ENCODE measurements around the gene MAPK9. TPM values are rescaled to one million over a fixed set of nuclear protein-coding genes. Genes with fewer than 3 reads are reported as not detected.

MAPK9 gene
- total RNA-seq, 1 donor from 2014 or later, result 30.3 TPM

DNA sequence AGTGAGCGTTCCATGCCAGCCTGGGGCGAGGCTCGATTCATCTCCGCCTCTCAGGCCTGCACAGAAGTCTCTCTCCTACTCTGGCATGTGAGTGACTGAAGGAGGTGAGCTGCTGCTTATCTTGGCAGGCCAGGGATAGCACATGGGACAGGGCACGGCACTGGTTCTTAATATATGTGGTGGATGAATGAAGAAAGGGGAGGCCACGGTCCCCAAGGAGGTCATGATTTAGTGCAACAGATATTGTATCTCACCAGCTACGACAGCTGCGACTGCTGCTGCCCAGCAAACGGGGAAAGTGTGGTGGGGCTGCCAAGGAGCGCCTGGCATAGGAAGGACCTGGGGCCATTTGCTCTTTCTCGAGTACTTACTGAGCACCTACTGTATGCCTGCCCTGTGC lies 19.3 kb upstream of the MAPK9 start:
- H3K36me3 Mint-ChIP-seq (ENCODE audit: low read depth), result no peaks in the 10 kb centered on the region

DNA sequence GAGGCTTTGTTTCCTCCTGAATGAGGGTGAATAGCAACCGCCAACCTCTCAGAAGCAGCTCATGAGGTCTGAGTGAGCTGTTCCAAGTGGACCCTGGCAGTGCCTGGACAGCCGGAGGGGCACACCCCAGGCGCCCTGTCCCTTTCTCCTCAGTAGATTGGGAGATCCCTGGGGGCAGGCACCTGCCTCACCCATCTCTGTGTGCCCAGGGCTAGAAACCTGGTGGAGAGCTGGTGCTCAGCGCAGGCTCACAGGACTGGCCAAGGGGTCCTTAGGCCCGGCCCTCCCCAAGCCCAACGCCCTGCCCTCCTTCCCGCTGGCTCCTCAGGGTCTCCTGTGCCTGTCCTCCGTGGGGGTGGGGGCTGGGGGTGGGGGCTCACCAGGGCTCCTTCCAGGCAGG lies 14.9 kb upstream of the MAPK9 start:
- POLR2A ChIA-PET, result no interaction called here
- no peak overlapping the region for H3K27ac Mint-ChIP-seq

More for the DNA sequence above, 19.3 kb upstream of the MAPK9 start:
- ChIA-PET POLR2A (no interaction called here), CTCF (no interaction called here)
- H3K27ac Mint-ChIP-seq, result no peak overlapping the region
- H3K4me1 Mint-ChIP-seq, result no peaks in the 10 kb centered on the region
- intact Hi-C loops (cut with micrococcal nuclease), result no loop called here
- no peak for DNase-seq
- H3K4me3 Mint-ChIP-seq, result no peak overlapping the region
- H3K27me3 Mint-ChIP-seq, result no peaks in the 10 kb centered on the region
- ATAC-seq (ENCODE audit: low read depth), result no peak
- no peaks in the 10 kb centered on the region for H3K9me3 Mint-ChIP-seq
- TF ChIP-seq, protein P1, sequence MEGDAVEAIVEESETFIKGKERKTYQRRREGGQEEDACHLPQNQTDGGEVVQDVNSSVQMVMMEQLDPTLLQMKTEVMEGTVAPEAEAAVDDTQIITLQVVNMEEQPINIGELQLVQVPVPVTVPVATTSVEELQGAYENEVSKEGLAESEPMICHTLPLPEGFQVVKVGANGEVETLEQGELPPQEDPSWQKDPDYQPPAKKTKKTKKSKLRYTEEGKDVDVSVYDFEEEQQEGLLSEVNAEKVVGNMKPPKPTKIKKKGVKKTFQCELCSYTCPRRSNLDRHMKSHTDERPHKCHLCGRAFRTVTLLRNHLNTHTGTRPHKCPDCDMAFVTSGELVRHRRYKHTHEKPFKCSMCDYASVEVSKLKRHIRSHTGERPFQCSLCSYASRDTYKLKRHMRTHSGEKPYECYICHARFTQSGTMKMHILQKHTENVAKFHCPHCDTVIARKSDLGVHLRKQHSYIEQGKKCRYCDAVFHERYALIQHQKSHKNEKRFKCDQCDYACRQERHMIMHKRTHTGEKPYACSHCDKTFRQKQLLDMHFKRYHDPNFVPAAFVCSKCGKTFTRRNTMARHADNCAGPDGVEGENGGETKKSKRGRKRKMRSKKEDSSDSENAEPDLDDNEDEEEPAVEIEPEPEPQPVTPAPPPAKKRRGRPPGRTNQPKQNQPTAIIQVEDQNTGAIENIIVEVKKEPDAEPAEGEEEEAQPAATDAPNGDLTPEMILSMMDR (IDR thresholded peaks at IDR 0.05), result no peak

DNA sequence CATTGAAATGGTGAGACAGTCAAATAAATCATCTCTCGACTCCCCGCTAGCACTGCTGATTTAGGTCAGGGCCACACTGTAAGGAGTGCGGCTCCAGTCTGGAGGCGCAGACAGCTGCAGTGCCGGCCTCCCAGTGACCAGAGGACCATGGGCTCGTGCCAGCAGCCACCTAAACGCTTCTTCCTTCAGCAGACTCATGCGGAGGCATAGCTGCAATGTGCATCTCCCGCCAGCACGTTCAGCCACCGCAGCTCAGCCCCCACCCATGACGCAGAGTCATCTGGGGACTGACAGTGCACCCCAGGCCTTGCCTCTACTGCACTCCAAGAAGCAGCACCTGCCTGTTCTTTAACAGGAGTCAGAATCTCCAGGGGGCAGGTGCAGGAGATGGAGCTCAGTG lies 13.6 kb upstream of the MAPK9 start:
- H3K27ac Mint-ChIP-seq, result no peak overlapping the region
- DNase-seq (no peak), ATAC-seq (ENCODE audit: low read depth) (no peak)
- TF ChIP-seq, protein P1 (IDR thresholded peaks at IDR 0.05), result no peak
- POLR2A ChIA-PET, result no interaction called here
- H3K9me3 Mint-ChIP-seq, result no peaks in the 10 kb centered on the region
- H3K27me3 Mint-ChIP-seq, result peaks cover 9% of the 10 kb centered on the region
- H3K4me1 Mint-ChIP-seq, result no peaks in the 10 kb centered on the region
- CTCF ChIA-PET, result interaction anchor here (0.8 kb wide), 1 partner anchor 11 kb away, joined by 3 read pairs; no protein-coding TSS in a partner anchor
- H3K36me3 Mint-ChIP-seq (ENCODE audit: low read depth), result no peaks in the 10 kb centered on the region
- intact Hi-C loops (cut with micrococcal nuclease), result no loop called here
- no peak overlapping the region for H3K4me3 Mint-ChIP-seq

More for the DNA sequence above, 14.9 kb upstream of the MAPK9 start:
- TF ChIP-seq, protein P1 (IDR thresholded peaks at IDR 0.05), result no peak
- H3K9me3 Mint-ChIP-seq, result no peaks in the 10 kb centered on the region
- peaks cover 6% of the 10 kb centered on the region for H3K27me3 Mint-ChIP-seq
- no peak overlapping the region for H3K4me3 Mint-ChIP-seq
- DNase-seq, result no peak
- CTCF ChIA-PET, result interaction anchor here (1.6 kb wide), 1 partner anchor 9 kb away, joined by 9 read pairs; no protein-coding TSS in a partner anchor
- H3K4me1 Mint-ChIP-seq, result no peaks in the 10 kb centered on the region
- intact Hi-C loops (cut with micrococcal nuclease), result no loop called here
- H3K36me3 Mint-ChIP-seq (ENCODE audit: low read depth), result no peaks in the 10 kb centered on the region
- no peak for ATAC-seq (ENCODE audit: low read depth)

DNA sequence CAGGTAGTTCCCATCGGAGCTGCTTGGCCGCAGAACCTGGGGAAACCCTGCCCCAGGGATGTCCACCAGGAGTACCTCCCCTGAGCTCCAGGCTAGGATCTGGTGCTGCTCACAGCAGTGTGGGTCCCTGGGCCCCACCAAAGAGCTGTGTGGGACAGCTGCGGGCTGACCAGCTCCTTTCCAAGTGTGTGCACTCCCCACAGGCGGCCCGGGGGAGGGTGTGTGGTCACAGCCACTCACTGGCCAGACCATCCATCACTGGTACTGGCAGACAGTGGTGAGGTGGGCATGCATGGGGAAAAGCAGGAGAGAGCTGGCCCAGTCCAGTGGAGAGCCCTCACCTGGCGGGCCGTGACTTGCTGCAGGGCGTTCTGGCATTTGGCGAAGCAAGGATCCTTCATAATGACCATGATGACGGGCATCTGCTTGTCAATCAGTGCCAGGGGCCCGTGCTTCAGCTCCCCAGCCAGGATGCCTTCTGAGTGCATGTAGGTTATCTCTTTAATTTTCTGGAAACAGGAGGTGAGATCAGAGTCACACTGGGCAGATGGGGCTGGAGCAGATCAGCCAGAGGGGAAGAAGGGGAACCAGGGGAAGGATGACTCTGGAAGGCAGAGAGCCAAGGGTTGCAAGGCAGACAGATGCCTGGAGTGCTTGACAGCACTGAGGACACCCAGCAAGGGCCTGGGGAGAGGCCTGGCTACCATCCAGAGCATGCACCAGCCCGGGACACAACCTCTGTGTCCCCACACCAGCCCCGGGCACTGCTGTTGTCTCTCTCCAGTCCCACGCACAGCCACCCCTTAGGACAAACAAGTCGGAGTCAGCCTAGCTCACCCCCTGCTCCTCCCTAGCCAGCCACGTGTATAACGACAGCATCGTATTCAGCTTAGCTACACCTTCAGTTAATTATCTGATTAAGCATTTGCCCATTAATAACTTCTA lies 12.8 kb upstream of the MAPK9 start:
- ChIA-PET CTCF (interaction anchor here (0.8 to 1.5 kb wide), 2 partner anchors 11 to 12 kb away, joined by 3 to 8 read pairs; no protein-coding TSS in a partner anchor), POLR2A (no interaction called here)
- peaks cover 11% of the 10 kb centered on the region for H3K27me3 Mint-ChIP-seq
- no peaks in the 10 kb centered on the region for H3K36me3 Mint-ChIP-seq (ENCODE audit: low read depth)
- no peak for ATAC-seq (ENCODE audit: low read depth)
- intact Hi-C loops (cut with micrococcal nuclease), result no loop called here
- TF ChIP-seq, protein P1 (IDR thresholded peaks at IDR 0.05), result no peak
- no peaks in the 10 kb centered on the region for H3K9me3 Mint-ChIP-seq
- H3K4me3 Mint-ChIP-seq, result no peak overlapping the region
- no peaks in the 10 kb centered on the region for H3K4me1 Mint-ChIP-seq
- no peak for DNase-seq
- H3K27ac Mint-ChIP-seq, result no peak overlapping the region

DNA sequence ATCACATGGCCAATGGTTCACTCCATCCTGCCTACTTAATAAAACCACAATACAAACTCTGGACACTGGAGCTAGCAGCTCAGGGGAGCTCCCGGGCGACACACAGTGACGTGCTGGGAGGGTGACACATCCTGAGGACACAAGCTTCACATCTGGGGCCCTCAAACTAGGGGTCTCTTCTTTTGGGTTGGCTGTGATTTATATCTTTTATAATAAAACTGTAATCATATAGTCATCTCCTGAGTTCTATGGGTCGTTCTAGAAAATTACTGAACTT lies 12.1 kb upstream of the MAPK9 start:
- POLR2A ChIA-PET, result no interaction called here
- Mint-ChIP-seq H3K27me3 (peaks cover 11% of the 10 kb centered on the region), H3K36me3 (ENCODE audit: low read depth) (no peaks in the 10 kb centered on the region), H3K4me1 (no peaks in the 10 kb centered on the region), H3K9me3 (no peaks in the 10 kb centered on the region), H3K4me3 (no peak overlapping the region), H3K27ac (no peak overlapping the region)
- CTCF ChIA-PET, result interaction anchor here (1.5 kb wide), 1 partner anchor 12 kb away, joined by 8 read pairs; no protein-coding TSS in a partner anchor
- intact Hi-C loops (cut with micrococcal nuclease), result no loop called here
- TF ChIP-seq, protein P1 (IDR thresholded peaks at IDR 0.05), result no peak
- DNase-seq (no peak), ATAC-seq (ENCODE audit: low read depth) (no peak)

Measured in activated B cell treated with CpG ODN at 0.5 μM for 24 hours (primary cell).